Measurements from ENCODE around the gene FGF11. TPM values are rescaled to one million over a fixed set of nuclear protein-coding genes. Genes with fewer than 3 reads are reported as not detected.

The FGF11 gene
- total and polyA plus RNA-seq, 5 donors from 2014 or later, result 0.07 to 3.3 (median 0.22) TPM; not detected in 1

GRCh38 chr17:7427549-7427948 lies 11.8 kb upstream of the FGF11 start:
- DNase-seq (no peak), ATAC-seq (ENCODE audit: low read depth in 2 of 2) (no peak)
- H3K4me3 Mint-ChIP-seq, result no peak overlapping the region
- H3K9me3 Mint-ChIP-seq, result no peaks in the 10 kb centered on the region
- Histone ChIP-seq H3K4me3 (ENCODE audit: low read depth, low read length) (no peak overlapping the region), H3K4me1 (ENCODE audit: control insufficient read depth, insufficient read depth, low read length, poor library complexity, severe bottlenecking) (no peaks in the 10 kb centered on the region), H3K27me3 (ENCODE audit: control insufficient read depth, insufficient read depth, low read length) (no peaks in the 10 kb centered on the region), H3K27ac (ENCODE audit: insufficient read depth, low read length, poor library complexity, severe bottlenecking) (no peak overlapping the region), H3K36me3 (ENCODE audit: control insufficient read depth, insufficient read depth, low read length) (no peaks in the 10 kb centered on the region), H3K9me3 (ENCODE audit: control insufficient read depth in 2 of 2, low read length in 2 of 2) (no peaks in the 10 kb centered on the region)
- no peaks in the 10 kb centered on the region for H3K36me3 Mint-ChIP-seq
- H3K27ac Mint-ChIP-seq, result no peak overlapping the region
- H3K27me3 Mint-ChIP-seq, result no peaks in the 10 kb centered on the region
- no peaks in the 10 kb centered on the region for H3K4me1 Mint-ChIP-seq

- Histone ChIP-seq H3K27me3 (ENCODE audit: control insufficient read depth, insufficient read depth, low read length) (no peaks in the 10 kb centered on the region), H3K4me1 (ENCODE audit: control insufficient read depth, insufficient read depth, low read length, poor library complexity, severe bottlenecking) (no peaks in the 10 kb centered on the region), H3K27ac (ENCODE audit: insufficient read depth, low read length, poor library complexity, severe bottlenecking) (no peak within 1 kb of the TSS), H3K4me3 (ENCODE audit: low read depth, low read length) (no peak within 1 kb of the TSS), H3K36me3 (ENCODE audit: control insufficient read depth, insufficient read depth, low read length) (no peaks in the 10 kb centered on the region), H3K9me3 (ENCODE audit: control insufficient read depth in 2 of 2, low read length in 2 of 2) (no peaks in the 10 kb centered on the region)
- H3K9me3 Mint-ChIP-seq, result no peaks in the 10 kb centered on the region
- no peaks in the 10 kb centered on the region for H3K4me1 Mint-ChIP-seq
- no peaks in the 10 kb centered on the region for H3K36me3 Mint-ChIP-seq
- ATAC-seq (ENCODE audit: low read depth in 2 of 2), result no peak
- no peaks in the 10 kb centered on the region for H3K27me3 Mint-ChIP-seq
- DNase-seq, result no peak
- no peak within 1 kb of the TSS for H3K4me3 Mint-ChIP-seq
- no peak within 1 kb of the TSS for H3K27ac Mint-ChIP-seq
Measured at GRCh38 chr17:7428557-7428956, 10.8 kb upstream of the FGF11 start, which contains the start of gene SPEM3. Gene SPEM3, plus strand, starts transcription at chr17:7428857. Its CDS starts 46 bp downstream, at chr17:7428903.

- Mint-ChIP-seq H3K9me3 (no peaks in the 10 kb centered on the region), H3K4me1 (peaks cover 0 to under 1% (median 0%) of the 10 kb centered on the region in 4 donors)
Measured at GRCh38 chr17:7429722-7430121, 9.6 kb upstream of the FGF11 start.

GRCh38 chr17:7431231-7431630 lies 8.1 kb upstream of the FGF11 start:
- peaks cover 4 to 12% (median 9%) of the 10 kb centered on the region in 4 donors for H3K4me1 Mint-ChIP-seq
- H3K9me3 ChIP-seq (ENCODE audit: control insufficient read depth in 2 of 2, low read length in 2 of 2), result no peaks in the 10 kb centered on the region
- no peaks in the 10 kb centered on the region for H3K36me3 Mint-ChIP-seq
- no peak for DNase-seq
- no peaks in the 10 kb centered on the region for H3K9me3 Mint-ChIP-seq
- no peak overlapping the region for H3K27ac Mint-ChIP-seq
- no peaks in the 10 kb centered on the region for H3K27me3 ChIP-seq (ENCODE audit: control insufficient read depth, insufficient read depth, low read length)
- no peak overlapping the region for H3K4me3 ChIP-seq (ENCODE audit: low read depth, low read length)
- H3K36me3 ChIP-seq (ENCODE audit: control insufficient read depth, insufficient read depth, low read length), result no peaks in the 10 kb centered on the region
- no peak overlapping the region for H3K27ac ChIP-seq (ENCODE audit: insufficient read depth, low read length, poor library complexity, severe bottlenecking)
- no peak for ATAC-seq (ENCODE audit: low read depth in 2 of 2)
- peaks cover 8% of the 10 kb centered on the region for H3K27me3 Mint-ChIP-seq
- no peak overlapping the region for H3K4me3 Mint-ChIP-seq
- H3K4me1 ChIP-seq (ENCODE audit: control insufficient read depth, insufficient read depth, low read length, poor library complexity, severe bottlenecking), result peaks cover 8% of the 10 kb centered on the region

More at GRCh38 chr17:7429722-7430121, 9.6 kb upstream of the FGF11 start:
- no peaks in the 10 kb centered on the region for H3K27me3 ChIP-seq (ENCODE audit: control insufficient read depth, insufficient read depth, low read length)
- Mint-ChIP-seq H3K27ac (no peak overlapping the region), H3K27me3 (no peaks in the 10 kb centered on the region), H3K36me3 (no peaks in the 10 kb centered on the region), H3K4me3 (no peak overlapping the region)
- ATAC-seq (ENCODE audit: low read depth in 2 of 2) (no peak), DNase-seq (no peak)
- H3K4me1 ChIP-seq (ENCODE audit: control insufficient read depth, insufficient read depth, low read length, poor library complexity, severe bottlenecking), result no peaks in the 10 kb centered on the region
- H3K4me3 ChIP-seq (ENCODE audit: low read depth, low read length), result no peak overlapping the region
- H3K36me3 ChIP-seq (ENCODE audit: control insufficient read depth, insufficient read depth, low read length), result no peaks in the 10 kb centered on the region
- H3K9me3 ChIP-seq (ENCODE audit: control insufficient read depth in 2 of 2, low read length in 2 of 2), result no peaks in the 10 kb centered on the region
- H3K27ac ChIP-seq (ENCODE audit: insufficient read depth, low read length, poor library complexity, severe bottlenecking), result no peak overlapping the region

- peaks cover 8% of the 10 kb centered on the region for H3K27me3 Mint-ChIP-seq
- H3K36me3 Mint-ChIP-seq, result no peaks in the 10 kb centered on the region
- H3K4me3 Mint-ChIP-seq, result peak overlapping the region in 1 of 4 donors; percentile 38
Measured at GRCh38 chr17:7432296-7432695, 7.0 kb upstream of the FGF11 start.

GRCh38 chr17:7435676-7436555 lies 3.4 kb upstream of the FGF11 start:
- Histone ChIP-seq H3K36me3 (ENCODE audit: control insufficient read depth, insufficient read depth, low read length) (no peaks in the 10 kb centered on the region), H3K27me3 (ENCODE audit: control insufficient read depth, insufficient read depth, low read length) (peaks cover 7% of the 10 kb centered on the region), H3K9me3 (ENCODE audit: control insufficient read depth in 2 of 2, low read length in 2 of 2) (no peaks in the 10 kb centered on the region), H3K27ac (ENCODE audit: insufficient read depth, low read length, poor library complexity, severe bottlenecking) (peak overlapping the region; percentile 93), H3K4me3 (ENCODE audit: low read depth, low read length) (peak overlapping the region; percentile 90), H3K4me1 (ENCODE audit: control insufficient read depth, insufficient read depth, low read length, poor library complexity, severe bottlenecking) (peaks cover 54% of the 10 kb centered on the region)
- H3K4me3 Mint-ChIP-seq, result peak overlapping the region; percentile 93 to 96 (median 95)
- peak; percentile 22 to 23 for ATAC-seq (ENCODE audit: low read depth in 2 of 2)
- peak overlapping the region; percentile 92 to 98 (median 97) for H3K27ac Mint-ChIP-seq
- H3K9me3 Mint-ChIP-seq, result no peaks in the 10 kb centered on the region
- peaks cover 10% of the 10 kb centered on the region for H3K36me3 Mint-ChIP-seq
- H3K4me1 Mint-ChIP-seq, result peaks cover 5 to 51% (median 31%) of the 10 kb centered on the region in 4 donors
- H3K27me3 Mint-ChIP-seq, result peaks cover 34% of the 10 kb centered on the region
- peak in 2 of 3 donors; percentile 48 to 81 for DNase-seq

More at GRCh38 chr17:7432296-7432695, 7.0 kb upstream of the FGF11 start:
- no peaks in the 10 kb centered on the region for H3K36me3 ChIP-seq (ENCODE audit: control insufficient read depth, insufficient read depth, low read length)
- Mint-ChIP-seq H3K27ac (no peak overlapping the region), H3K4me1 (peaks cover 4 to 19% (median 11%) of the 10 kb centered on the region in 4 donors), H3K9me3 (no peaks in the 10 kb centered on the region)
- H3K27ac ChIP-seq (ENCODE audit: insufficient read depth, low read length, poor library complexity, severe bottlenecking), result no peak overlapping the region
- H3K4me1 ChIP-seq (ENCODE audit: control insufficient read depth, insufficient read depth, low read length, poor library complexity, severe bottlenecking), result peaks cover 18% of the 10 kb centered on the region
- no peaks in the 10 kb centered on the region for H3K27me3 ChIP-seq (ENCODE audit: control insufficient read depth, insufficient read depth, low read length)
- no peaks in the 10 kb centered on the region for H3K9me3 ChIP-seq (ENCODE audit: control insufficient read depth in 2 of 2, low read length in 2 of 2)
- H3K4me3 ChIP-seq (ENCODE audit: low read depth, low read length), result no peak overlapping the region
- DNase-seq (no peak), ATAC-seq (ENCODE audit: low read depth in 2 of 2) (no peak)

GRCh38 chr17:7436556-7437368 lies 2.5 kb upstream of the FGF11 start:
- peak overlapping the region; percentile 70 for H3K4me3 ChIP-seq (ENCODE audit: low read depth, low read length)
- H3K27me3 ChIP-seq (ENCODE audit: control insufficient read depth, insufficient read depth, low read length), result peaks cover 16% of the 10 kb centered on the region
- peaks cover 56% of the 10 kb centered on the region for H3K4me1 ChIP-seq (ENCODE audit: control insufficient read depth, insufficient read depth, low read length, poor library complexity, severe bottlenecking)
- H3K4me3 Mint-ChIP-seq, result peak overlapping the region; percentile 93 to 96 (median 95)
- H3K36me3 Mint-ChIP-seq, result peaks cover 12% of the 10 kb centered on the region
- no peaks in the 10 kb centered on the region for H3K9me3 ChIP-seq (ENCODE audit: control insufficient read depth in 2 of 2, low read length in 2 of 2)
- no peaks in the 10 kb centered on the region for H3K9me3 Mint-ChIP-seq
- H3K27ac Mint-ChIP-seq, result peak overlapping the region; percentile 82 to 98 (median 97)
- ATAC-seq (ENCODE audit: low read depth in 2 of 2) (peak; percentile 68 to 72), DNase-seq (peak; percentile 65 to 88 (median 85))
- H3K27ac ChIP-seq (ENCODE audit: insufficient read depth, low read length, poor library complexity, severe bottlenecking), result peak overlapping the region; percentile 93
- H3K36me3 ChIP-seq (ENCODE audit: control insufficient read depth, insufficient read depth, low read length), result no peaks in the 10 kb centered on the region
- H3K27me3 Mint-ChIP-seq, result peaks cover 43% of the 10 kb centered on the region
- peaks cover 5 to 55% (median 31%) of the 10 kb centered on the region in 4 donors for H3K4me1 Mint-ChIP-seq
